Fibroblast of lung (primary cell): ENCODE data around the gene CREB5. TPM values are rescaled to one million over a fixed set of nuclear protein-coding genes. Genes with fewer than 3 reads are reported as not detected.

Experiments
- DNase-seq, 2 donors: peaks; one replicate each; pipeline versions ENCODE4 v3.0.0 to v3.0.0-alpha.2; 2010; ENCODE audit warnings: low read depth in 2 of 2
- H2AFZ ChIP-seq: 2 replicates; pipeline ENCODE4 v1.5.1; 2012; ENCODE audit warnings: low read length, control low read depth, inconsistent platforms
- H3K27ac ChIP-seq: 2 replicates; pipeline ENCODE4 v1.5.1; 2011; ENCODE audit warnings: low read length, control low read depth; ENCODE audit not compliant: insufficient read depth
- H3K27me3 ChIP-seq: 2 replicates; pipeline ENCODE4 v1.5.1; 2011; ENCODE audit warnings: mild to moderate bottlenecking, low read length; ENCODE audit not compliant: control insufficient read depth, insufficient read depth
- H3K36me3 ChIP-seq: 2 replicates; pipeline ENCODE4 v1.5.1; 2011; ENCODE audit warnings: low read length; ENCODE audit not compliant: control insufficient read depth, insufficient read depth
- H3K4me1 ChIP-seq: 2 replicates; pipeline ENCODE4 v1.5.1; 2011; ENCODE audit warnings: low read length; ENCODE audit not compliant: control insufficient read depth, insufficient read depth; ENCODE audit errors: extremely low read depth
- H3K4me2 ChIP-seq: 2 replicates; pipeline ENCODE4 v1.5.1; 2011; ENCODE audit warnings: low read length, control low read depth; ENCODE audit not compliant: insufficient read depth; ENCODE audit errors: extremely low read depth
- H3K4me3 ChIP-seq, 4 experiments: fragments of 200-600 bp in 1 of 4; sonication (generic) in 1 of 4; replicated peaks in 1 of 4; 2 replicates each; pipeline ENCODE4 v1.5.1; 2011 to 2016; ENCODE audit warnings: low read length in 4 of 4, low read depth in 3 of 4, mild to moderate bottlenecking in 3 of 4, control low read depth in 2 of 4, inconsistent platforms in 1 of 4, mixed read lengths in 1 of 4; ENCODE audit not compliant: insufficient read depth in 1 of 4; ENCODE audit errors: control extremely low read depth in 1 of 4
- H3K79me2 ChIP-seq: 2 replicates; pipeline ENCODE4 v1.5.1; 2012; ENCODE audit warnings: mild to moderate bottlenecking, low read length, inconsistent platforms; ENCODE audit not compliant: control insufficient read depth, insufficient read depth
- H3K9ac ChIP-seq: 2 replicates; pipeline ENCODE4 v1.5.1; 2011; ENCODE audit warnings: mild to moderate bottlenecking, low read length, control low read depth; ENCODE audit not compliant: insufficient read depth
- H3K9me3 ChIP-seq: 2 replicates; pipeline ENCODE4 v1.5.1; 2012; ENCODE audit warnings: low read depth, low read length; ENCODE audit not compliant: control insufficient read depth, insufficient read depth
- H4K20me1 ChIP-seq: 2 replicates; pipeline ENCODE4 v1.5.1; 2011; ENCODE audit warnings: low read length; ENCODE audit not compliant: control insufficient read depth, insufficient read depth; ENCODE audit errors: extremely low read depth
- EZH2 ChIP-seq: IDR thresholded peaks from 2 replicates; pipeline ENCODE4 v1.5.1; 2012; ENCODE audit warnings: low read length, control low read depth, mild to moderate bottlenecking; ENCODE audit errors: missing control alignments
- polyA plus RNA-seq, 2 donors: library from polyadenylated mRNA; depleted of rRNA in 1 of 2; stranded (reverse) in 1 of 2; unstranded in 1 of 2; fragments of >200 nt; gene quantifications; 2 replicates each; pipeline ENCODE4 v1.2.1, GENCODE V29; 2011 to 2012; ENCODE audit warnings: missing spikeins in 1 of 2
- total RNA-seq: library from RNA; depleted of rRNA; stranded (reverse); fragments of >200 nt; gene quantifications from 2 replicates; pipeline ENCODE4 v1.2.1, GENCODE V29; 2014
- TF ChIP-seq, protein P1 (sequence below), 2 donors: IDR thresholded peaks in 1 of 2; conservative IDR thresholded peaks in 1 of 2; 1 replicate in 1 of 2; 2 replicates in 1 of 2; pipeline ENCODE4 v1.5.1; 2011 to 2012; ENCODE audit warnings: low read length in 2 of 2, control low read depth in 1 of 2, inconsistent platforms in 1 of 2, low read depth in 1 of 2, mild to moderate bottlenecking in 1 of 2

CREB5 gene
- total and polyA plus RNA-seq, 2 donors (not counting 1 experiment from before 2014, with no cell fraction given) = 8.2 to 28.4 TPM

- no peaks in the 10 kb centered on the region for H3K79me2 ChIP-seq
- DNase-seq = no peak
- H3K9ac ChIP-seq = no peak overlapping the region
- H3K4me3 ChIP-seq = no peak overlapping the region
- H3K27me3 ChIP-seq = no peaks in the 10 kb centered on the region
- no peak overlapping the region for H3K4me2 ChIP-seq
- H3K27ac ChIP-seq = no peak overlapping the region
- no peaks in the 10 kb centered on the region for H3K36me3 ChIP-seq
- H3K4me1 ChIP-seq = no peaks in the 10 kb centered on the region
- TF ChIP-seq, protein P1, sequence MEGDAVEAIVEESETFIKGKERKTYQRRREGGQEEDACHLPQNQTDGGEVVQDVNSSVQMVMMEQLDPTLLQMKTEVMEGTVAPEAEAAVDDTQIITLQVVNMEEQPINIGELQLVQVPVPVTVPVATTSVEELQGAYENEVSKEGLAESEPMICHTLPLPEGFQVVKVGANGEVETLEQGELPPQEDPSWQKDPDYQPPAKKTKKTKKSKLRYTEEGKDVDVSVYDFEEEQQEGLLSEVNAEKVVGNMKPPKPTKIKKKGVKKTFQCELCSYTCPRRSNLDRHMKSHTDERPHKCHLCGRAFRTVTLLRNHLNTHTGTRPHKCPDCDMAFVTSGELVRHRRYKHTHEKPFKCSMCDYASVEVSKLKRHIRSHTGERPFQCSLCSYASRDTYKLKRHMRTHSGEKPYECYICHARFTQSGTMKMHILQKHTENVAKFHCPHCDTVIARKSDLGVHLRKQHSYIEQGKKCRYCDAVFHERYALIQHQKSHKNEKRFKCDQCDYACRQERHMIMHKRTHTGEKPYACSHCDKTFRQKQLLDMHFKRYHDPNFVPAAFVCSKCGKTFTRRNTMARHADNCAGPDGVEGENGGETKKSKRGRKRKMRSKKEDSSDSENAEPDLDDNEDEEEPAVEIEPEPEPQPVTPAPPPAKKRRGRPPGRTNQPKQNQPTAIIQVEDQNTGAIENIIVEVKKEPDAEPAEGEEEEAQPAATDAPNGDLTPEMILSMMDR (conservative IDR thresholded peaks at IDR 0.05 in 1 of 2, IDR thresholded peaks at IDR 0.05 in 1 of 2; ENCODE audit: low read depth in 1 of 2, low read length in 2 of 2) = no peak
- no peak for TF ChIP-seq EZH2
- H2AFZ ChIP-seq = no peak overlapping the region
- H4K20me1 ChIP-seq = no peaks in the 10 kb centered on the region
- H3K9me3 ChIP-seq = no peaks in the 10 kb centered on the region
Measured at GRCh38 chr7:28606421-28606820, 194.1 kb downstream of the CREB5 start.

- no peaks in the 10 kb centered on the region for H3K36me3 ChIP-seq
- H3K4me3 ChIP-seq = no peak overlapping the region
- H3K4me1 ChIP-seq = no peaks in the 10 kb centered on the region
- DNase-seq = no peak
- no peaks in the 10 kb centered on the region for H3K27me3 ChIP-seq
- H4K20me1 ChIP-seq = no peaks in the 10 kb centered on the region
- no peak overlapping the region for H3K27ac ChIP-seq
- H3K79me2 ChIP-seq = no peaks in the 10 kb centered on the region
- no peak overlapping the region for H3K4me2 ChIP-seq
- H2AFZ ChIP-seq = no peak overlapping the region
- TF ChIP-seq, protein P1 (conservative IDR thresholded peaks at IDR 0.05 in 1 of 2, IDR thresholded peaks at IDR 0.05 in 1 of 2; ENCODE audit: low read depth in 1 of 2, low read length in 2 of 2) = no peak
- no peak for TF ChIP-seq EZH2
- H3K9ac ChIP-seq = no peak overlapping the region
- H3K9me3 ChIP-seq = no peaks in the 10 kb centered on the region
Measured at GRCh38 chr7:28607855-28608193, 195.5 kb downstream of the CREB5 start.

DNA sequence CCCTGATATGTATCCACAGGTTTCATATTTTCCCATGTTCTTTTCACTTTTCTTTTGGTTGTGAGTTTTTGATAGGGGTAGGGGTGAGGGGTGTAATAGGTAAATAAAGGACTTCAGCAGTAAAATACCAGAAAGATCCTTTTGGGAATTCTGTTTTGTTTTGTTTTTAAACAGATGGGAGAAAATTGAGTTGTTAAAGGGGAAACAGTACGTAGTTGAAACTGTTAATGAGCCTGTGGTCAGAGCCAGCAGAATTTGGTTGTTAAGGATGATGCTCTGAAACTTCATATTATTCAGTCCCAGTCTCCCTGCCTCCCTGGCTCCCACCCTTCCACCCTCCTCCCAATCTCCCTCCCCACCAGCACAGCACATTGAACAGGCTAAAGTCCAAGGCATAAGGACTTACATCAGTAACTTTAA is 195.9 kb downstream of the CREB5 start:
- TF ChIP-seq, protein P1 (conservative IDR thresholded peaks at IDR 0.05 in 1 of 2, IDR thresholded peaks at IDR 0.05 in 1 of 2; ENCODE audit: low read depth in 1 of 2, low read length in 2 of 2) = no peak
- TF ChIP-seq EZH2 = no peak
- H3K4me1 ChIP-seq = no peaks in the 10 kb centered on the region
- H3K4me3 ChIP-seq = no peak overlapping the region
- no peak overlapping the region for H2AFZ ChIP-seq
- H3K36me3 ChIP-seq = no peaks in the 10 kb centered on the region
- no peaks in the 10 kb centered on the region for H3K9me3 ChIP-seq
- H4K20me1 ChIP-seq = no peaks in the 10 kb centered on the region
- H3K9ac ChIP-seq = no peak overlapping the region
- no peaks in the 10 kb centered on the region for H3K27me3 ChIP-seq
- no peak for DNase-seq
- H3K27ac ChIP-seq = no peak overlapping the region
- no peak overlapping the region for H3K4me2 ChIP-seq
- no peaks in the 10 kb centered on the region for H3K79me2 ChIP-seq
